ENCODE results near the gene ACP7. TPM values are rescaled to one million over a fixed set of nuclear protein-coding genes. Genes with fewer than 3 reads are reported as not detected.

The ACP7 gene
- total and polyA plus RNA-seq, 2 of the 8 experiments (the other 6 are each of a cell fraction or from before 2014, with no cell fraction given): 0.27 to 0.50 TPM

- Histone ChIP-seq H3K14ac (ENCODE audit: insufficient read length) (no peak overlapping the region), H2BK20ac (ENCODE audit: low read length) (no peak overlapping the region; the same call in 1 of the 2 replicates), H3K27ac (ENCODE audit: low read depth, low read length) (no peak overlapping the region), H3K18ac (ENCODE audit: extremely low read depth, low read length) (no peak overlapping the region; the same call in none of the 2 replicates), H2BK12ac (ENCODE audit: low read depth, low read length) (0 out of 2 replicates have a peak overlapping the region, but pooled peaks have one; percentile 60), H2AK5ac (ENCODE audit: low read depth, low read length) (0 out of 2 replicates have a peak overlapping the region, but pooled peaks have one; percentile 9), H4K91ac (replicated peaks; ENCODE audit: insufficient read length, low read length) (no peak overlapping the region), H3K27me3 (replicated peaks in 1 of 4; ENCODE audit: control insufficient read depth in 3 of 4, extremely low read depth in 1 of 4, insufficient read depth in 3 of 4, low read length in 3 of 4) (peaks cover 3 to 36% (median 28%) of the 10 kb centered on the region in 4 experiments), H4K20me1 (replicated peaks in 1 of 2; ENCODE audit: control insufficient read depth in 1 of 2, insufficient read depth in 2 of 2, low read length in 2 of 2) (no peaks in the 10 kb centered on the region), H3K56ac (replicated peaks; ENCODE audit: insufficient read length, low read depth, low read length) (no peak overlapping the region), H3K4me1 (replicated peaks in 1 of 4; ENCODE audit: control insufficient read depth in 3 of 4, insufficient read depth in 4 of 4, low read length in 3 of 4) (peaks cover 0 to 8% (median 2%) of the 10 kb centered on the region in 4 experiments; a peak in 3 of 7 replicates), H3K23ac (ENCODE audit: insufficient read length) (no peak overlapping the region), H3K36me3 (ENCODE audit: control insufficient read depth in 2 of 4, insufficient read depth in 4 of 4, low read length in 3 of 4) (no peaks in the 10 kb centered on the region), H2BK120ac (replicated peaks; ENCODE audit: low read depth, low read length) (no peak overlapping the region), H2BK15ac (ENCODE audit: low read length) (peak overlapping the region; percentile 95), H4K5ac (ENCODE audit: insufficient read length, low read depth, low read length) (no peak overlapping the region), H3K4me3 (ENCODE audit: extremely low read depth in 1 of 4, insufficient read depth in 2 of 4, low read depth in 3 of 4, low read length in 4 of 4) (no peak overlapping the region), H2AFZ (ENCODE audit: low read length) (no peak overlapping the region), H3K23me2 (ENCODE audit: low read depth, low read length) (peaks cover 4% of the 10 kb centered on the region; the same call in 1 of the 2 replicates), H3K4ac (replicated peaks; ENCODE audit: insufficient read length, low read depth, low read length) (no peak overlapping the region), H4K8ac (ENCODE audit: extremely low read depth, insufficient read depth, low read length) (no peak overlapping the region), H3K79me1 (ENCODE audit: low read depth, low read length) (no peaks in the 10 kb centered on the region), H3K4me2 (ENCODE audit: insufficient read depth in 1 of 2, low read depth in 2 of 2, low read length in 2 of 2) (no peak overlapping the region), H3K9me3 (ENCODE audit: insufficient read depth in 2 of 2, low read depth in 1 of 2, low read length in 1 of 2) (no peaks in the 10 kb centered on the region), H3K79me2 (ENCODE audit: control insufficient read depth in 1 of 2, insufficient read depth in 2 of 2, low read length in 2 of 2) (no peaks in the 10 kb centered on the region), H2BK5ac (ENCODE audit: low read depth, low read length) (no peak overlapping the region), H3K9ac (replicated peaks in 1 of 4; ENCODE audit: extremely low read depth in 1 of 4, low read depth in 3 of 4, low read length in 3 of 4) (no peak overlapping the region)
- ChIA-PET POLR2A (ENCODE audit: partially characterized antibody) (interaction anchor here (1.1 to 2.2 kb wide), 4 partner anchors 8 to 1342 kb away, joined by 3 to 7 read pairs (median 3); partner anchors contain the start of genes MED29, PAF1 and SYCN), CTCF (ENCODE audit: partially characterized antibody) (interaction anchor here (1.2 to 2.8 kb wide), 3 partner anchors 13 to 33 kb away, joined by 3 to 7 read pairs (median 4); no protein-coding TSS in a partner anchor)
- TF ChIP-seq NRF1 (IDR thresholded peaks at IDR 0.05; ENCODE audit: low read depth, low read length) (no peak), PHF8 (conservative IDR thresholded peaks at IDR 0.05; ENCODE audit: low read depth, low read length) (no peak), SP4 (IDR thresholded peaks at IDR 0.05; ENCODE audit: low read length) (no peak), SRF (IDR thresholded peaks at IDR 0.05; ENCODE audit: low read depth, low read length) (no peak), RAD21 (IDR thresholded peaks at IDR 0.05 in 1 of 2, conservative IDR thresholded peaks at IDR 0.05 in 1 of 2; ENCODE audit: low read depth in 2 of 2, low read length in 2 of 2) (no peak)
- FAIRE-seq (no peak), DNase-seq (ENCODE audit: low read depth in 1 of 2, low spot score in 2 of 2) (no peak)
- 79% methylated on average over 8 of the region's 8 CpGs; no CpG with 5 or more reads in 1 of the 2 experiments for WGBS, 2 experiments (ENCODE audit: extremely low coverage in 1 of 2, insufficient coverage in 1 of 2, insufficient read length in 1 of 2, insufficient replicate concordance in 2 of 2, low coverage in 1 of 2, low lambda C conversion rate in 2 of 2, missing lambda C conversion rate in 1 of 2)
Measured at GRCh38 chr19:39085392-39085791, 1.2 kb downstream of the ACP7 start.
